HepG2 (cell line): Measurements from ENCODE around the gene NPW. TPM values are rescaled to one million over a fixed set of nuclear protein-coding genes. Genes with fewer than 3 reads are reported as not detected.

Source experiments
- ATAC-seq: fragments of 200-7000 bp; cut with Tn5 transposase; 3 replicates; pipeline ENCODE4 v1.9.1; 2020; ENCODE audit warnings: mild to moderate bottlenecking, moderate library complexity
- BruUV-seq: library from RNA; stranded (reverse); fragments of 400-500 nt; replicated peaks from 2 replicates; lab custom pipeline; 2021; lab: Mats Ljungman, UMichigan
- CTCF ChIA-PET: fragments of 300-600 bp; formaldehyde crosslinking; extraction: SDS; loops from one replicate; lab custom pipeline; 2021; ENCODE audit warnings: low total read pairs, inconsistent platforms, low intra/inter-chr PET ratio; lab: Yijun Ruan, JAX
- POLR2A ChIA-PET: fragments of 350-600 bp; sonication (Branson Sonifier 250); formaldehyde crosslinking; loops from one replicate; lab custom pipeline; 2020; ENCODE audit warnings: antibody characterized with exemption, inconsistent platforms; lab: Yijun Ruan, JAX
- DNase-seq: peaks from one replicate; pipeline ENCODE4 v3.0.0-alpha.2; 2015; ENCODE audit warnings: low spot score
- FAIRE-seq: peaks from 3 replicates; lab custom pipeline; 2011; peaks lifted over from hg19 to GRCh38; lab: Jason Lieb, UNC
- H2AFZ ChIP-seq: one replicate; pipeline ENCODE4 v1.6.1; 2011; ENCODE audit warnings: low read length, inconsistent platforms
- H3K27ac ChIP-seq: fragments of 300-600 bp; 3 replicates; pipeline ENCODE4 v1.8.0; 2011; ENCODE audit warnings: mixed run types, mild to moderate bottlenecking, mixed read lengths, low read length, inconsistent platforms; ENCODE audit not compliant: insufficient read depth; ENCODE audit errors: extremely low read length
- H3K27me3 ChIP-seq, 2 experiments: fragments of 200-600 bp in 1 of 2; 2 replicates in 1 of 2; 3 replicates in 1 of 2; pipeline versions ENCODE4 v1.6.0 to v1.8.0; 2011; ENCODE audit warnings: low read length in 2 of 2, mild to moderate bottlenecking in 2 of 2, moderate library complexity in 2 of 2, inconsistent platforms in 1 of 2; ENCODE audit not compliant: insufficient read depth in 2 of 2, control insufficient read depth in 1 of 2
- H3K36me3 ChIP-seq, 2 experiments: fragments of 200-600 bp in 1 of 2; replicated peaks in 1 of 2; 2 replicates in 1 of 2; 3 replicates in 1 of 2; pipeline versions ENCODE4 v1.5.1 to v1.8.0; 2011; ENCODE audit warnings: low read length in 2 of 2, inconsistent platforms in 1 of 2; ENCODE audit not compliant: insufficient read depth in 2 of 2, control insufficient read depth in 1 of 2
- H3K4me1 ChIP-seq: 2 replicates; pipeline ENCODE4 v1.5.1; 2012; ENCODE audit warnings: low read length, inconsistent platforms; ENCODE audit not compliant: insufficient read depth
- H3K4me2 ChIP-seq: 2 replicates; pipeline ENCODE4 v1.6.0; 2011; ENCODE audit warnings: low read depth, low read length, inconsistent platforms
- H3K4me3 ChIP-seq, 3 experiments: fragments of 200-600 bp in 1 of 3; sonication (generic), shearing (Covaris generic) in 1 of 3; replicated peaks in 1 of 3; 2 replicates each; pipeline ENCODE4 v1.5.1; 2011 to 2016; ENCODE audit warnings: low read length in 3 of 3, inconsistent platforms in 2 of 3, low read depth in 2 of 3, mild to moderate bottlenecking in 2 of 3, control low read depth in 1 of 3, mixed read lengths in 1 of 3; ENCODE audit not compliant: insufficient read depth in 1 of 3
- H3K79me2 ChIP-seq: one replicate; pipeline ENCODE4 v1.6.1; 2011; ENCODE audit warnings: low read length, inconsistent platforms; ENCODE audit not compliant: insufficient read depth
- H3K9ac ChIP-seq: 2 replicates; pipeline ENCODE4 v1.6.0; 2011; ENCODE audit warnings: mild to moderate bottlenecking, low read depth, low read length, inconsistent platforms; ENCODE audit not compliant: insufficient read depth
- H3K9me3 ChIP-seq: 2 replicates; pipeline ENCODE4 v1.5.1; 2012; ENCODE audit warnings: mild to moderate bottlenecking, low read length
- H4K20me1 ChIP-seq: 2 replicates; pipeline ENCODE4 v1.6.0; 2011; ENCODE audit warnings: inconsistent platforms, mild to moderate bottlenecking, low read length, moderate library complexity; ENCODE audit not compliant: insufficient read depth
- AGO1 ChIP-seq: fragments of 200-400 bp; formaldehyde crosslinking; IDR thresholded peaks from 2 replicates; pipeline ENCODE4 v1.6.1; 2017; ENCODE audit warnings: mild to moderate bottlenecking, low read depth, low read length, moderate library complexity; ENCODE audit not compliant: poor library complexity, severe bottlenecking
- BHLHE40 ChIP-seq: IDR thresholded peaks from 2 replicates; pipeline ENCODE4 v1.6.1; 2011; ENCODE audit warnings: low read length, improper control_type of control experiment
- FOXC1 ChIP-seq: sonication (generic); formaldehyde crosslinking; IDR thresholded peaks from 2 replicates; pipeline ENCODE4 v1.8.0; 2022; ENCODE audit warnings: mild to moderate bottlenecking, missing genetic modification reagents, borderline replicate concordance
- HNF4A ChIP-seq: sonication (generic); formaldehyde crosslinking; IDR thresholded peaks from 2 replicates; pipeline ENCODE4 v1.4.0; 2020; ENCODE audit warnings: missing genetic modification reagents
- MXD4 ChIP-seq: IDR thresholded peaks from 2 replicates; pipeline ENCODE4 v1.6.1; 2016; ENCODE audit warnings: mild to moderate bottlenecking, missing biosample characterization, missing genetic modification reagents
- MXI1 ChIP-seq: IDR thresholded peaks from 3 replicates; pipeline ENCODE4 v1.6.1; 2012; ENCODE audit warnings: low read depth, low read length, inconsistent platforms, borderline replicate concordance
- NFIB ChIP-seq: sonication (generic); formaldehyde crosslinking; IDR thresholded peaks from 2 replicates; pipeline ENCODE4 v1.9.0; 2021; ENCODE audit warnings: missing genetic modification reagents, mild to moderate bottlenecking, borderline replicate concordance
- PRPF4 ChIP-seq: fragments of 200-400 bp; formaldehyde crosslinking; IDR thresholded peaks from 2 replicates; pipeline ENCODE4 v1.6.1; 2016; ENCODE audit warnings: low read length, low read depth; ENCODE audit not compliant: poor library complexity, severe bottlenecking
- SMAD1 ChIP-seq: sonication (generic); formaldehyde crosslinking; IDR thresholded peaks from 2 replicates; pipeline ENCODE4 v1.4.0; 2020; ENCODE audit warnings: missing genetic modification reagents, low read depth, mild to moderate bottlenecking, borderline replicate concordance
- SMARCE1 ChIP-seq: fragments of 450-650 bp; IDR thresholded peaks from 2 replicates; pipeline ENCODE4 v1.6.1; 2017; ENCODE audit warnings: borderline replicate concordance
- TBX2 ChIP-seq: sonication (generic); formaldehyde crosslinking; IDR thresholded peaks from 2 replicates; pipeline ENCODE4 v1.5.0; 2020; ENCODE audit warnings: missing genetic modification reagents, mild to moderate bottlenecking, borderline replicate concordance
- YEATS4 ChIP-seq: sonication (generic); formaldehyde crosslinking; IDR thresholded peaks from 2 replicates; pipeline ENCODE4 v1.4.0; 2020; ENCODE audit warnings: missing genetic modification reagents, borderline replicate concordance
- ZBTB33 ChIP-seq: sonication (generic); formaldehyde crosslinking; IDR thresholded peaks from 2 replicates; pipeline ENCODE4 v1.4.0; 2020; ENCODE audit warnings: missing genetic modification reagents
- ZFY ChIP-seq: sonication (generic); formaldehyde crosslinking; IDR thresholded peaks from 2 replicates; pipeline ENCODE4 v1.4.0; 2020; ENCODE audit warnings: missing genetic modification reagents
- ZNF749 ChIP-seq: sonication (generic); formaldehyde crosslinking; IDR thresholded peaks from 2 replicates; pipeline ENCODE4 v1.8.0; 2022; ENCODE audit warnings: mild to moderate bottlenecking, missing genetic modification reagents, moderate library complexity, borderline replicate concordance
- WGBS: methylation state at CpG from one replicate; pipeline ENCODE4 v1.1.6; 2017; ENCODE audit warnings: low lambda C conversion rate; 5-methylcytosine and 5-hydroxymethylcytosine counted together
- in situ Hi-C: cut with HindIII; loops from 2 replicates; pipeline ENCODE4 v1.10.0; 2017; ENCODE audit warnings: low pct_unique_long_range_greater_than_20kb; ENCODE audit not compliant: extremely low pct_ligation_motif_present
- intact Hi-C: fragments of 100-400 bp; cut with micrococcal nuclease; formaldehyde crosslinking; loops from one replicate; pipeline ENCODE4 v1.10.0; 2022; ENCODE audit not compliant: unreplicated experiment
- polyA plus RNA-seq, 8 experiments: library from polyadenylated mRNA; depleted of rRNA in 3 of 8; stranded (reverse) in 7 of 8; unstranded in 1 of 8; fragments of >200 nt; fragmentation: Illumina TruSeq in 4 of 8; extraction: Trizol in 4 of 8; gene quantifications; 2 replicates each; pipeline versions ENCODE4 v1.2.1 to v1.2.3, GENCODE V29; 2011 to 2016; ENCODE audit warnings: low read depth in 4 of 8, missing spikeins in 1 of 8, mixed read lengths in 1 of 8; ENCODE audit not compliant: insufficient read depth in 1 of 8
- total RNA-seq, 5 experiments: library from RNA; depleted of rRNA; stranded (reverse); fragments of >200 nt; fragmentation: Illumina TruSeq; extraction: Trizol; gene quantifications; 2 replicates each; pipeline ENCODE4 v1.2.3, GENCODE V29; 2016; ENCODE audit warnings: low read depth in 1 of 5

NPW gene
- total and polyA plus RNA-seq, 2 of the 13 experiments (the other 11 are each of a cell fraction or from before 2014, with no cell fraction given) = 0.24 to 0.97 TPM

- peak; percentile 64 for FAIRE-seq
- TF ChIP-seq BHLHE40 (peak; percentile 30; the same call in 1 of the 2 replicates), YEATS4 (peak; percentile 27; the same call in 1 of the 2 replicates), SMARCE1 (no peak), ZBTB33 (CRISPR knock-in tag) (peak; percentile 89; the same call in 1 of the 2 replicates), NFIB (CRISPR knock-in tag) (peak; percentile 17; the same call in 1 of the 2 replicates), ZNF749 (CRISPR knock-in tag) (no peak), TBX2 (CRISPR knock-in tag) (peak; percentile 43; the same call in 1 of the 2 replicates), MXD4 (peak; percentile 37; the same call in 1 of the 2 replicates), AGO1 (no peak), SMAD1 (0 out of 2 replicates have a peak, but pooled peaks have one; percentile 27), MXI1 (peak; percentile 79; the same call in 2 of the 3 replicates), ZFY (peak; percentile 40), PRPF4 (no peak), HNF4A (0 out of 2 replicates have a peak, but pooled peaks have one; percentile 8), FOXC1 (0 out of 2 replicates have a peak, but pooled peaks have one; percentile 29)
Observed at GRCh38 chr16:2027024-2028010, 7.7 kb downstream of the NPW start.

More at GRCh38 chr16:2027024-2028010, 7.7 kb downstream of the NPW start:
- ChIA-PET POLR2A (interaction anchor here (0.8 to 6.2 kb wide), 5 partner anchors 8 to 126 kb away, joined by 4 to 62 read pairs (median 7); partner anchors contain the start of genes NTHL1 and TSC2), CTCF (no interaction called here)
- in situ Hi-C loops = no loop called here
- H3K36me3 ChIP-seq = no peaks in the 10 kb centered on the region; a peak in 1 of 5 replicates
- peaks cover 3% of the 10 kb centered on the region for H3K79me2 ChIP-seq
- H3K4me3 ChIP-seq = peak overlapping the region; percentile 59 to 79 (median 77)
- peak; percentile 42 for DNase-seq
- no peaks in the 10 kb centered on the region for H3K9me3 ChIP-seq
- BruUV-seq = no TSS peak
- no peak overlapping the region for H2AFZ ChIP-seq
- 0 out of 2 replicates have a peak, but pooled peaks cover 7% of the 10 kb centered on the region for H4K20me1 ChIP-seq
- ATAC-seq = peak; percentile 5
- intact Hi-C loops = no loop called here
- H3K27me3 ChIP-seq = peaks cover 1 to 9% of the 10 kb centered on the region in 2 experiments; a peak in 2 of 5 replicates
- H3K4me2 ChIP-seq = peak overlapping the region; percentile 89
- H3K4me1 ChIP-seq = peaks cover 72% of the 10 kb centered on the region
- WGBS = 11% methylated on average over 7 of the region's 76 CpGs
- peak overlapping the region; percentile 54 for H3K9ac ChIP-seq
- H3K27ac ChIP-seq = no peak overlapping the region
